Measurements from ENCODE around the gene TUBA4A. TPM values are rescaled to one million over a fixed set of nuclear protein-coding genes. Genes with fewer than 3 reads are reported as not detected.

Gene TUBA4A
- total and polyA plus RNA-seq, 7 donors = 47.1 to 109 (median 74.4) TPM

DNA sequence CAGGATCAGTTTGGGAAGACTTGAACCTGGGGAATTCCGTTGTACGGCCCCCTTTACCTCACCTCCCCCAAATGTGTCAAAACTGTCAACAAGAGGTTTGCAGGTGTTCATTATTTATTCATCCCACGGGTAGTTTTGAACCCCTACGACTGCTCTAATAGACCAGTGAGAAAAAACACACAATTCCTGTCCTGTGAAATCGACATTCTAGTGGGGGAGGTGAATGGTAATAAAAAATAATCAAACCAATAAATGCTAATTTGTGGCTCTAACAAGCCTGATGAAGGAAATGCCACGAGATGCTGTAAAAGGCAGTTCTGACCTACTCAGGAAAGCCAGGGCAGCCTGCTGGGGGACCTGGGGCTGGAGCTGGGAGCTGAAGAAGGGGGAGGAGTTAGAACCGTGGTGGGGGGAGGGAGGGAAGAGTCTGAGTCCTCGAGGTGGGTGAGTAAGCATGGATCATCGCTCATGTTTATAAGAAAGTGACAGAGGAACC is 25.0 kb upstream of the TUBA4A start:
- TF ChIP-seq, protein P1, sequence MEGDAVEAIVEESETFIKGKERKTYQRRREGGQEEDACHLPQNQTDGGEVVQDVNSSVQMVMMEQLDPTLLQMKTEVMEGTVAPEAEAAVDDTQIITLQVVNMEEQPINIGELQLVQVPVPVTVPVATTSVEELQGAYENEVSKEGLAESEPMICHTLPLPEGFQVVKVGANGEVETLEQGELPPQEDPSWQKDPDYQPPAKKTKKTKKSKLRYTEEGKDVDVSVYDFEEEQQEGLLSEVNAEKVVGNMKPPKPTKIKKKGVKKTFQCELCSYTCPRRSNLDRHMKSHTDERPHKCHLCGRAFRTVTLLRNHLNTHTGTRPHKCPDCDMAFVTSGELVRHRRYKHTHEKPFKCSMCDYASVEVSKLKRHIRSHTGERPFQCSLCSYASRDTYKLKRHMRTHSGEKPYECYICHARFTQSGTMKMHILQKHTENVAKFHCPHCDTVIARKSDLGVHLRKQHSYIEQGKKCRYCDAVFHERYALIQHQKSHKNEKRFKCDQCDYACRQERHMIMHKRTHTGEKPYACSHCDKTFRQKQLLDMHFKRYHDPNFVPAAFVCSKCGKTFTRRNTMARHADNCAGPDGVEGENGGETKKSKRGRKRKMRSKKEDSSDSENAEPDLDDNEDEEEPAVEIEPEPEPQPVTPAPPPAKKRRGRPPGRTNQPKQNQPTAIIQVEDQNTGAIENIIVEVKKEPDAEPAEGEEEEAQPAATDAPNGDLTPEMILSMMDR (IDR thresholded peaks at IDR 0.05) = no peak
- TF ChIP-seq POLR2AphosphoS5 (IDR thresholded peaks at IDR 0.05) = no peak
- no peak for TF ChIP-seq POLR2A (IDR thresholded peaks at IDR 0.05)
- no peak for TF ChIP-seq EP300 (IDR thresholded peaks at IDR 0.05)
- Histone ChIP-seq H3K36me3 (peaks cover 10 to 34% (median 24%) of the 10 kb centered on the region in 4 donors), H3K27me3 (no peaks in the 10 kb centered on the region), H3K4me3 (peak overlapping the region; percentile 11 to 86 (median 75)), H3K27ac (peak overlapping the region; percentile 94 to 99 (median 95)), H3K9me3 (no peaks in the 10 kb centered on the region), H3K4me1 (peaks cover 0 to 54% (median 46%) of the 10 kb centered on the region in 4 donors)
- intact Hi-C loops (cut with DNase I) = loop anchor here (1.0 to 5.0 kb wide), 5 partner anchors 16 to 109 kb away; partner anchors contain the start of genes ABCB6, CNPPD1, DNPEP and TUBA4A
- WGBS, 2 donors = 11 to 14% methylated on average over 9 of the region's 9 CpGs
- DNase-seq = no peak

DNA sequence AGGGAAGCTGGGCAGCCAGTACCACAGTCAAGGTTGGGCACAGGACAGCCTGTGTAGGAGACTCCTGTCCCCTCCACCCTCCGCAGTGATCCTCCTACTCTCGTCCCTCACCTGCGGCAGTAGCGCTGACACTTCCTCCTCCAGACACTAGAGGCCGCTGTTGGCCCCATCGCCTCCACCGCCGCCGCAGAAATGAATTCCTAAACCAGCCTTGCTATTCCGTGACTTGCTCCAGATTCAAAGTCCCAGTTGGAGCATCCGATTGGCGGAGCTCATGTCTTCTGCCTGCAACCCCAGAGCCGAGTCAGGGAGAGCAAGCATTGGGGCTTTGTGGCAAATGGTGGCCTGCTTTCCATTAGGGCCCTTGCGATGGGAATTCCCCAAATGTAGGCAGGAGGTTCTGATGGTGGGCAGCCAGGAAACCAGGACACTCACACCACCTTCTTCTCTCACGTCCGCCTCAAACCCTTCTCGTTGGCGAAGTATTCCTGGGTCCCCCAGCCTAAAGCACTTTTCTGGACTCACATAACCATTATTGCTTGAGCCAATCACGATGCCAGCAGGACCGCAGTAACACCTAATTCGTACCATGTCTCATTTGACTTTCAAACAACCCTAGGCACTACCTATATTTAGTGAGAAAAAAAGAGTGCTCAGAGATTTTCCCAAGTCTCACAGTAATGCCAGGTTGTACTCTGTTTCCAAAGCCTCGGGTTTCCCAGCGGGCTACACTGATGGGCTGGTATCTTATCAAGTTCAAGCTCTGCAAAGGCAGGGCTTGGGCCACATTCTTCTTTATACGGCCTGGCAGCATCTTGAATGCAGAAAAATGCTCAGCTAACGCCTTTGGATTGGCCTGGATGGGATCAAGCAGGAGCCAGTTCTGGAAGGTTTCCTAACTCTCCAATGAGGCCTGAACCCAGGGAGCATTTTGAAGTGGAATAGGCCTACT is 24.3 kb upstream of the TUBA4A start:
- peak overlapping the region in 1 of 4 donors; percentile 78 for H3K4me3 ChIP-seq
- peak; percentile 92 for DNase-seq

DNA sequence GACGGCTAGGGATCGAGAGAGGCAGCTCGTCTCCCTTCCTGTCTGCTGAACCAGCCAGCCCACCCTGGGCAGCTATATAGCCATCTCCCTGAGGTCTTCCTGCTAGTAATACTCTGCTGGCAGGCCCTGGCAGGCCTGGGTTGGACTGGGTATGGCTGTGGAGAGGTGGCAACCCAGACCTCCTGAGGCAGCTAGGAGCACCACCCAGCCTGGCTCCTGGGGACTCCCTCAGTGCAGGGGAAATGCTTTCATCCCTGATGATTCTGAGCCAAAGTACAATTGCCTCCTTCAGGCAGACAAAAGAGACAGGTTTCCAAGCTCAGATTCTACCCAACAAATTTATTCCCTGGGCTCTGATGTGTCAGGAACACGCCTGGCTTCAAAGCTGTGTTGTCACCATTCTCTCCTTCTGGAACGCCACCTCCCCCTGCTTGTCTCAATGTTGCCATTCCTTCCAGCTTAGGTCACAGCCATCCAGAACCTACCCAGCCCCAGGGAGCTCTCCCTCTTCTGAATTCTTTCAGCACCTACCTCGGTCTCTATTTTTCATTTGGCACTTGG is 20.7 kb upstream of the TUBA4A start:
- Histone ChIP-seq H3K27ac (peak overlapping the region; percentile 64 to 89 (median 76)), H3K9me3 (no peaks in the 10 kb centered on the region), H3K27me3 (no peaks in the 10 kb centered on the region), H3K4me3 (no peak overlapping the region), H3K4me1 (peaks cover 0 to 28% (median 26%) of the 10 kb centered on the region in 4 donors), H3K36me3 (no peaks in the 10 kb centered on the region)
- TF ChIP-seq EP300 (IDR thresholded peaks at IDR 0.05) (no peak), POLR2A (IDR thresholded peaks at IDR 0.05) (no peak), POLR2AphosphoS5 (IDR thresholded peaks at IDR 0.05) (no peak)
- TF ChIP-seq, protein P1 (IDR thresholded peaks at IDR 0.05) = no peak
- DNase-seq = no peak
- intact Hi-C loops (cut with DNase I) = no loop called here
- WGBS, 2 donors = 68% methylated on average over 6 of the region's 6 CpGs

More for the DNA sequence above, 24.3 kb upstream of the TUBA4A start:
- H3K27me3 ChIP-seq = no peaks in the 10 kb centered on the region
- intact Hi-C loops (cut with DNase I) = loop anchor here (1.0 to 5.0 kb wide), 5 partner anchors 25 to 118 kb away; partner anchors contain the start of genes ABCB6, CNPPD1, DNPEP and NHEJ1
- TF ChIP-seq POLR2A (IDR thresholded peaks at IDR 0.05) = no peak
- peak in 2 of 4 donors; percentile 7 to 21 for TF ChIP-seq POLR2AphosphoS5 (IDR thresholded peaks at IDR 0.05)
- TF ChIP-seq, protein P1 (IDR thresholded peaks at IDR 0.05) = peak; percentile 90 to 99 (median 96)
- H3K9me3 ChIP-seq = no peaks in the 10 kb centered on the region
- WGBS, 2 donors = 25 to 27% methylated on average over 25 of the region's 25 CpGs
- H3K36me3 ChIP-seq = peaks cover 5 to 27% (median 18%) of the 10 kb centered on the region in 4 donors
- peaks cover 0 to 54% (median 46%) of the 10 kb centered on the region in 4 donors for H3K4me1 ChIP-seq
- H3K27ac ChIP-seq = peak overlapping the region; percentile 94 to 99 (median 95)

DNA sequence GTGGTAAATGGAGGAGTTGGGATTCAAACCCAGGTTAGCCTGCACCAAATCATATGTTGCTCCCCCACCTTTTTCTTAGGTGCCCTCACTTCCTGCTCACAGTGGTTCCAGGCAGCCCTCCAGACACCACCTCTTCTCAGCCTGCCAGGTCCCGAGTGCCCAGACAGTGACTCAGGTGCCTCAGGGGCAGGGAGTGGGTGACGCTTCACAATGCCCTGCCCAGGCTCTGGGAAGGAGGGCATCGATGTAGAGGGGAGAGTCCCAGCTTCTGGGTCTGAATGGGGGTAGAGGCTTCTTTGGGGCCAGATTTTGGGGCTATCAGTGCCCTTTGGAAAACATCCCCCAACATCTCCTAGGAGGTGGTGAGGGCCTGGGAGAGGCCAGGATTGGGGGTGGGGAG is 20.2 kb upstream of the TUBA4A start:
- Histone ChIP-seq H3K4me3 (no peak overlapping the region), H3K4me1 (peaks cover 0 to 28% (median 25%) of the 10 kb centered on the region in 4 donors), H3K9me3 (no peaks in the 10 kb centered on the region), H3K36me3 (no peaks in the 10 kb centered on the region), H3K27ac (peak overlapping the region; percentile 64 to 89 (median 76)), H3K27me3 (no peaks in the 10 kb centered on the region)
- DNase-seq = no peak
- TF ChIP-seq EP300 (IDR thresholded peaks at IDR 0.05) (no peak), POLR2A (IDR thresholded peaks at IDR 0.05) (no peak), POLR2AphosphoS5 (IDR thresholded peaks at IDR 0.05) (no peak)
- TF ChIP-seq, protein P1 (IDR thresholded peaks at IDR 0.05) = no peak
- intact Hi-C loops (cut with DNase I) = no loop called here
- WGBS, 2 donors = 88 to 92% methylated on average over 3 of the region's 3 CpGs
